Tibial nerve (tissue), 3 donors: ENCODE measurements around the gene MCU.

Source experiments
- CTCF ChIP-seq, 5 experiments: fragments of 200-600 bp in 3 of 5; fragments of 450-650 bp in 2 of 5; sonication (generic) in 3 of 5; IDR thresholded peaks; one replicate each; pipeline ENCODE4 v1.5.1; 2016 to 2019; ENCODE audit warnings: antibody characterized with exemption in 5 of 5, mild to moderate bottlenecking in 3 of 5, moderate library complexity in 2 of 5
- POLR2A ChIP-seq, 2 donors: fragments of 450-650 bp; IDR thresholded peaks; one replicate each; pipeline ENCODE4 v1.6.1; 2017; ENCODE audit warnings: antibody characterized with exemption in 2 of 2, mild to moderate bottlenecking in 2 of 2, moderate library complexity in 2 of 2

- TF ChIP-seq CTCF (IDR thresholded peaks at IDR 0.05) (no peak), POLR2A (IDR thresholded peaks at IDR 0.05) (no peak)
These were observed 42.7 kb upstream of the MCU start for GRCh38 chr10:72649291-72649690.
